Upper lobe of right lung (tissue), 1 donor: ENCODE measurements around the gene CDH12. TPM values are rescaled to one million over a fixed set of nuclear protein-coding genes. Genes with fewer than 3 reads are reported as not detected.

Experiments used
- ATAC-seq: fragments of 200-7000 bp; cut with Tn5 transposase; one replicate; pipeline ENCODE4 v1.9.1; 2020; ENCODE audit warnings: mild to moderate bottlenecking, moderate library complexity
- DNase-seq: peaks from one replicate; pipeline ENCODE4 v3.0.0-alpha.2; 2020
- H3K27ac ChIP-seq: fragments of 200-600 bp; one replicate; pipeline ENCODE4 v1.8.0; 2022
- H3K27me3 ChIP-seq: fragments of 200-600 bp; one replicate; pipeline ENCODE4 v1.8.0; 2022; ENCODE audit warnings: mild to moderate bottlenecking
- H3K36me3 ChIP-seq: fragments of 200-600 bp; one replicate; pipeline ENCODE4 v1.8.0; 2022
- H3K4me1 ChIP-seq: fragments of 200-600 bp; one replicate; pipeline ENCODE4 v1.8.0; 2022
- H3K4me3 ChIP-seq: fragments of 200-600 bp; one replicate; pipeline ENCODE4 v1.8.0; 2022; ENCODE audit warnings: mild to moderate bottlenecking
- H3K9me3 ChIP-seq: fragments of 200-600 bp; one replicate; pipeline ENCODE4 v1.8.0; 2022
- CTCF ChIP-seq: fragments of 200-600 bp; IDR thresholded peaks from one replicate; pipeline ENCODE4 v1.8.0; 2022; ENCODE audit warnings: antibody characterized with exemption
- intact Hi-C: fragments of 100-400 bp; cut with DNase I; formaldehyde crosslinking; loops from one replicate; pipeline ENCODE4 v1.11.0; 2022
- total RNA-seq: library from RNA; stranded (reverse); fragmentation: NEBNext Ultra II Directional; extraction: Animal tissue kit (Norgen Biotek cat#: 25700); gene quantifications from one replicate; pipeline ENCODE4 v1.2.1, GENCODE V29; 2021
- donor health status: DM: no; HTN: yes; CAD: no; lungs with severe emphysema.

The CDH12 gene
- total RNA-seq, 1 donor from 2014 or later: not detected

- intact Hi-C loops: no loop called here
Observed at GRCh38 chr5:22372376-22372775, 480.8 kb downstream of the CDH12 start.

DNA sequence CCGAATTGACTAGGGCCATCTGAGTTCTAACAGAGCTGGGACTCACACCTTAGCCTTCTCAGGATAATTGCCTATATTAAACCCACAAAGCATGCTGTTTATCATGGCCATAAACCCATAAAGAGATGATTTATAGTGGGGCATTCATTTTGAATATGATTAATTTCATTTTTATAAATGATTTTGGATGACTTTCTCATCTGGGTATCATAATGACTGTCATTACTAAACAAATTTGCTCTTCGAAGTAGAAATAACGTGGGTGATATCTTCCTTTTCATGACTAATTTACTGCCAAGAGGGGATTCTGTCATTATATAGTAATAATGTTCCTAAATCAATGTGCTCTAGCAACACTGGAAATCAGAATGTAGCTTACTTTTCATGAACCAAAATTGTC is 498.2 kb downstream of the CDH12 start:
- no peaks in the 10 kb centered on the region for H3K27me3 ChIP-seq
- no peaks in the 10 kb centered on the region for H3K9me3 ChIP-seq
- H3K4me3 ChIP-seq: no peak overlapping the region
- no peaks in the 10 kb centered on the region for H3K36me3 ChIP-seq
- TF ChIP-seq CTCF: no peak
- ATAC-seq: no peak
- H3K4me1 ChIP-seq: no peaks in the 10 kb centered on the region
- DNase-seq: no peak
- no peak overlapping the region for H3K27ac ChIP-seq
- intact Hi-C loops: no loop called here

More at GRCh38 chr5:22372376-22372775, 480.8 kb downstream of the CDH12 start:
- H3K27me3 ChIP-seq: no peaks in the 10 kb centered on the region
- no peaks in the 10 kb centered on the region for H3K4me1 ChIP-seq
- no peak for TF ChIP-seq CTCF
- no peak overlapping the region for H3K27ac ChIP-seq
- ATAC-seq (no peak), DNase-seq (no peak)
- H3K9me3 ChIP-seq: no peaks in the 10 kb centered on the region
- H3K36me3 ChIP-seq: no peaks in the 10 kb centered on the region
- H3K4me3 ChIP-seq: no peak overlapping the region

DNA sequence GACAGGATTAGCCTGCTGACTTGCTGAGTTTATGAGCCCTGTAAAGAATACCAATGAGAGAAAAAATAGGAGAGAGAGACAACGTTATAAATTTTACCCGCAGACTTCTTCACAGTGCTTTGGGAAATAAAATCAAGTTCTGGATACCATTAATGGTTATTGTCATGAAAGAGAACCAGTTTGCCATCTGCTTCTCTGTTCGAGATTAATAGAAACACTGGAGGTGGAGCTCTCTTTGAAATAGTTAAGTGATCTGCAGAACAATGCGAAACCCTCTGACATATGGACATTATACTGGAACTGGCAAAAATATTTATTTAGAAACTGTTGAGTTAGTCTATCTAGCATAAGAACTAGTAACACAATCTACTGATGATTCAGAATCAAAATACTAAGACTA is 500.7 kb downstream of the CDH12 start:
- intact Hi-C loops: no loop called here
- no peak overlapping the region for H3K4me3 ChIP-seq
- no peaks in the 10 kb centered on the region for H3K36me3 ChIP-seq
- DNase-seq (no peak), ATAC-seq (no peak)
- H3K4me1 ChIP-seq: no peaks in the 10 kb centered on the region
- no peaks in the 10 kb centered on the region for H3K27me3 ChIP-seq
- TF ChIP-seq CTCF: no peak
- H3K27ac ChIP-seq: no peak overlapping the region
- H3K9me3 ChIP-seq: no peaks in the 10 kb centered on the region

GRCh38 chr5:22351178-22351577 is 502.0 kb downstream of the CDH12 start:
- intact Hi-C loops: no loop called here
- Histone ChIP-seq H3K27ac (no peak overlapping the region), H3K36me3 (no peaks in the 10 kb centered on the region), H3K4me1 (no peaks in the 10 kb centered on the region), H3K9me3 (no peaks in the 10 kb centered on the region), H3K27me3 (no peaks in the 10 kb centered on the region), H3K4me3 (no peak overlapping the region)
- TF ChIP-seq CTCF: no peak
- no peak for ATAC-seq
- DNase-seq: no peak

GRCh38 chr5:22348027-22348426 is 505.1 kb downstream of the CDH12 start:
- no peaks in the 10 kb centered on the region for H3K9me3 ChIP-seq
- no peak overlapping the region for H3K27ac ChIP-seq
- H3K27me3 ChIP-seq: no peaks in the 10 kb centered on the region
- no peaks in the 10 kb centered on the region for H3K4me1 ChIP-seq
- DNase-seq: no peak
- no peaks in the 10 kb centered on the region for H3K36me3 ChIP-seq
- intact Hi-C loops: no loop called here
- H3K4me3 ChIP-seq: no peak overlapping the region
- no peak for ATAC-seq
- TF ChIP-seq CTCF: no peak

GRCh38 chr5:22344000-22344399 is 509.1 kb downstream of the CDH12 start:
- Histone ChIP-seq H3K27me3 (no peaks in the 10 kb centered on the region), H3K4me1 (no peaks in the 10 kb centered on the region), H3K9me3 (no peaks in the 10 kb centered on the region), H3K36me3 (no peaks in the 10 kb centered on the region), H3K27ac (no peak overlapping the region), H3K4me3 (no peak overlapping the region)
- ATAC-seq: no peak
- TF ChIP-seq CTCF: no peak
- intact Hi-C loops: no loop called here
- DNase-seq: no peak
